HEK293 (cell line): Measurements from ENCODE around the gene ODAD3.

Experiments used
- CTCF ChIA-PET: fragments of 350-600 bp; formaldehyde crosslinking; extraction: SDS; loops from one replicate; lab custom pipeline; 2021; ENCODE audit warnings: antibody characterized with exemption; lab: Yijun Ruan, JAX
- POLR2A ChIA-PET: fragments of 300-600 bp; formaldehyde crosslinking; extraction: SDS; loops from one replicate; lab custom pipeline; 2020; ENCODE audit warnings: antibody characterized with exemption, inconsistent platforms; lab: Yijun Ruan, JAX
- H3K27ac ChIP-seq: fragments of 200-500 bp; sonication (Bioruptor generic); 2 replicates; pipeline ENCODE4 v1.5.1; 2014; ENCODE audit warnings: low read depth, low read length, control low read depth, inconsistent platforms; ENCODE audit errors: extremely low read depth
- H3K36me3 ChIP-seq, 2 experiments: fragments of 200-500 bp in 1 of 2; sonication (Bioruptor generic) in 1 of 2; 1 replicate in 1 of 2; 2 replicates in 1 of 2; pipeline ENCODE4 v1.5.1; 2014 to 2017; ENCODE audit warnings: inconsistent platforms in 2 of 2, low read length in 2 of 2; ENCODE audit not compliant: control insufficient read depth in 2 of 2, insufficient read depth in 1 of 2
- H3K4me1 ChIP-seq: fragments of 200-500 bp; sonication (Bioruptor generic); 2 replicates; pipeline ENCODE4 v1.5.1; 2014; ENCODE audit warnings: mild to moderate bottlenecking, low read length, inconsistent platforms; ENCODE audit not compliant: control insufficient read depth, insufficient read depth
- H3K4me3 ChIP-seq: 2 replicates; pipeline ENCODE4 v1.5.1; 2011; ENCODE audit warnings: low read depth, mild to moderate bottlenecking, control low read depth, low read length, moderate library complexity
- H3K9me3 ChIP-seq: fragments of 200-500 bp; sonication (Bioruptor generic); 2 replicates; pipeline ENCODE4 v1.5.1; 2014; ENCODE audit warnings: low read depth, low read length, inconsistent platforms; ENCODE audit not compliant: control insufficient read depth, insufficient read depth
- BCL6B ChIP-seq: fragments of 450-650 bp; formaldehyde crosslinking; IDR thresholded peaks from 2 replicates; pipeline ENCODE4 v1.5.1; 2017; ENCODE audit warnings: missing biosample characterization, missing genetic modification characterization
- PRDM10 ChIP-seq: fragments of 450-650 bp; formaldehyde crosslinking; IDR thresholded peaks from 2 replicates; pipeline ENCODE4 v1.5.1; 2016; ENCODE audit warnings: missing biosample characterization, missing genetic modification characterization
- REPIN1 ChIP-seq: fragments of 450-650 bp; formaldehyde crosslinking; IDR thresholded peaks from 2 replicates; pipeline ENCODE4 v1.5.1; 2017; ENCODE audit warnings: missing biosample characterization, missing genetic modification characterization, low read depth
- ZBTB17 ChIP-seq: fragments of 450-650 bp; formaldehyde crosslinking; IDR thresholded peaks from 2 replicates; pipeline ENCODE4 v1.5.1; 2016; ENCODE audit warnings: missing biosample characterization, missing genetic modification characterization
- ZBTB21 ChIP-seq: fragments of 450-650 bp; formaldehyde crosslinking; IDR thresholded peaks from 2 replicates; pipeline ENCODE4 v1.5.1; 2017; ENCODE audit warnings: missing biosample characterization, missing genetic modification characterization
- ZBTB26 ChIP-seq: fragments of 450-650 bp; formaldehyde crosslinking; optimal IDR thresholded peaks from 2 replicates; pipeline ENCODE3; 2016; ENCODE audit warnings: missing biosample characterization, mild to moderate bottlenecking, missing genetic modification characterization
- ZFP37 ChIP-seq: fragments of 450-650 bp; formaldehyde crosslinking; IDR thresholded peaks from 2 replicates; pipeline ENCODE4 v1.5.1; 2016; ENCODE audit warnings: missing biosample characterization, missing genetic modification characterization
- ZNF280C ChIP-seq: fragments of 450-650 bp; formaldehyde crosslinking; IDR thresholded peaks from 2 replicates; pipeline ENCODE4 v1.5.1; 2016; ENCODE audit warnings: missing biosample characterization, missing genetic modification characterization
- ZNF324 ChIP-seq: fragments of 450-650 bp; formaldehyde crosslinking; IDR thresholded peaks from 2 replicates; pipeline ENCODE4 v1.5.1; 2016; ENCODE audit warnings: missing biosample characterization, missing genetic modification characterization
- ZNF335 ChIP-seq: fragments of 450-650 bp; formaldehyde crosslinking; conservative IDR thresholded peaks from 2 replicates; pipeline ENCODE4 v1.5.1; 2016; ENCODE audit warnings: missing biosample characterization, missing genetic modification characterization
- ZNF416 ChIP-seq: fragments of 450-650 bp; formaldehyde crosslinking; IDR thresholded peaks from 2 replicates; pipeline ENCODE4 v1.5.1; 2016; ENCODE audit warnings: missing biosample characterization, missing genetic modification characterization
- ZNF548 ChIP-seq: fragments of 450-650 bp; formaldehyde crosslinking; IDR thresholded peaks from 2 replicates; pipeline ENCODE4 v1.5.1; 2016; ENCODE audit warnings: missing biosample characterization, missing genetic modification characterization
- ZNF639 ChIP-seq: fragments of 450-650 bp; formaldehyde crosslinking; IDR thresholded peaks from 2 replicates; pipeline ENCODE4 v1.5.1; 2016; ENCODE audit warnings: missing biosample characterization, missing genetic modification characterization
- ZNF660 ChIP-seq: fragments of 450-650 bp; IDR thresholded peaks from 2 replicates; pipeline ENCODE4 v1.5.1; 2018; ENCODE audit warnings: missing biosample characterization, mild to moderate bottlenecking, missing genetic modification characterization
- ZNF76 ChIP-seq: fragments of 450-650 bp; formaldehyde crosslinking; IDR thresholded peaks from 2 replicates; pipeline ENCODE4; 2016; ENCODE audit warnings: low read depth, missing biosample characterization, missing genetic modification characterization, borderline replicate concordance

Gene ODAD3

GRCh38 chr19:11375143-11375948 lies 59.6 kb downstream of the ODAD3 start (continued):
- 0 out of 2 replicates have a peak, but pooled peaks have one; percentile 7 for TF ChIP-seq PRDM10 (tag by site-specific recombination)
- TF ChIP-seq REPIN1 (tag by site-specific recombination), result no peak
- TF ChIP-seq ZNF335 (tag by site-specific recombination), result peak; percentile 96
- TF ChIP-seq BCL6B (tag by site-specific recombination), result no peak
- TF ChIP-seq ZFP37 (tag by site-specific recombination), result no peak
- no peak for TF ChIP-seq ZNF548 (tag by site-specific recombination)
- TF ChIP-seq ZBTB21 (tag by site-specific recombination), result 0 out of 2 replicates have a peak, but pooled peaks have one; percentile 16
- peak; percentile 56 for TF ChIP-seq ZNF76 (tag by site-specific recombination)
- TF ChIP-seq ZNF639 (tag by site-specific recombination), result 0 out of 2 replicates have a peak, but pooled peaks have one; percentile 57
- no peak for TF ChIP-seq ZNF280C (tag by site-specific recombination)
- peak; percentile 1 for TF ChIP-seq ZBTB26 (tag by site-specific recombination)
- TF ChIP-seq ZNF324, result 0 out of 2 replicates have a peak, but pooled peaks have one; percentile 35
- TF ChIP-seq ZNF660, result peak; percentile 71; the same call in 1 of the 2 replicates

- no peaks in the 10 kb centered on the region for H3K9me3 ChIP-seq
- ChIA-PET POLR2A (interaction anchor here (0.6 to 2.3 kb wide), 27 partner anchors 9 to 444 kb away, joined by 3 to 36 read pairs (median 5); partner anchors contain the start of genes CCDC159, ELOF1, EPOR and ODAD3), CTCF (interaction anchor here (0.6 to 2.0 kb wide), 9 partner anchors 9 to 108 kb away, joined by 3 to 9 read pairs (median 3); no protein-coding TSS in a partner anchor)
- H3K27ac ChIP-seq, result peak within 1 kb of the TSS; percentile 86
- H3K4me1 ChIP-seq, result peaks cover 4% of the 10 kb centered on the region; the same call in 1 of the 2 replicates
- peak within 1 kb of the TSS; percentile 86 for H3K4me3 ChIP-seq
- H3K36me3 ChIP-seq, result peaks cover 0 to 18% of the 10 kb centered on the region in 2 experiments; a peak in 2 of 3 replicates
- 0 out of 2 replicates have a peak, but pooled peaks have one; percentile 7 for TF ChIP-seq ZBTB21 (tag by site-specific recombination)
- no peak for TF ChIP-seq ZNF548 (tag by site-specific recombination)
- TF ChIP-seq ZNF416 (tag by site-specific recombination), result no peak
- TF ChIP-seq ZNF335 (tag by site-specific recombination), result peak; percentile 83
- 0 out of 2 replicates have a peak, but pooled peaks have one; percentile 0 for TF ChIP-seq PRDM10 (tag by site-specific recombination)
- TF ChIP-seq ZNF76 (tag by site-specific recombination), result peak; percentile 61; the same call in 1 of the 2 replicates
- peak; percentile 58 for TF ChIP-seq ZBTB17 (tag by site-specific recombination)
- no peak for TF ChIP-seq BCL6B (tag by site-specific recombination)
These were observed 60.3 kb downstream of the ODAD3 start, which contains the start of gene SWSAP1 for GRCh38 chr19:11374433-11375142. Gene SWSAP1 (plus strand): TSS chr19:11374666. CDS start chr19:11374681, 15 bp downstream.
